ENCODE data around the gene SYT13.

DNA sequence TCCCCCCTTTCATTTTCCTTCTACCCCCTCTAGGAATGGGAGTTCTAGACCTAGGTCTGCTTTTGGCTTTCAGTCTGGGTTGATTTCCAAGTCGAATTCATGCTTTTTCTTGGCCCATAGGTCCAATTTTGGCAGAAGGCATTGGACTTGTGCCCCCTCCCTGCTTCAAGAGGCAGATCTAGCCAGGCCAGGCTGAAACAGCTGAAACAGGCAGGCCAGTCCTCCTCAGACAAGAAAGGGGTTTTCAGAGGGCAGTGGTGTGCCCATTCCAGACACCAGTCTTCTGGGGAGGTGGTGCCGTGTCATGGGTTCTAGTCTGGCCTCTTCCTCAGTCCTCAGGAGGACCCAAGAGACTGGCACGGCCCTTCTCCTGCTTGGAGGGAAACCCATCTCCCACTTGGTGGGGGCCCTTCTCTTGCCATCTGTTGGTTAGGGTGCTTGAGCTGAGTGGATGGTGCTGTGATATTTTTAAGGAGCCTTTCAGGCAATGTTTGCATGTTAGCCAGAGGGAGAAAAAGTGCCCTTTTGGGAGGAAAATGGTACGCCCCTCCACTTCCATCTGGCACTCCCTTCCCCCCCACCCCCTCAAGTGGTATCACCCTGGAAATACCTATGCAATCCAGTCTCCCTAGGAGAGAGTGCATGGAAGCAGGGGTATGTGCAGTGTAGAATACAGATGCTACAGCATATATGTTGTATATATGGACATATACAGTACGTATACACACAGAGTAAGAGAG is 53.6 kb downstream of the SYT13 start:
- TF ChIP-seq, protein P1, sequence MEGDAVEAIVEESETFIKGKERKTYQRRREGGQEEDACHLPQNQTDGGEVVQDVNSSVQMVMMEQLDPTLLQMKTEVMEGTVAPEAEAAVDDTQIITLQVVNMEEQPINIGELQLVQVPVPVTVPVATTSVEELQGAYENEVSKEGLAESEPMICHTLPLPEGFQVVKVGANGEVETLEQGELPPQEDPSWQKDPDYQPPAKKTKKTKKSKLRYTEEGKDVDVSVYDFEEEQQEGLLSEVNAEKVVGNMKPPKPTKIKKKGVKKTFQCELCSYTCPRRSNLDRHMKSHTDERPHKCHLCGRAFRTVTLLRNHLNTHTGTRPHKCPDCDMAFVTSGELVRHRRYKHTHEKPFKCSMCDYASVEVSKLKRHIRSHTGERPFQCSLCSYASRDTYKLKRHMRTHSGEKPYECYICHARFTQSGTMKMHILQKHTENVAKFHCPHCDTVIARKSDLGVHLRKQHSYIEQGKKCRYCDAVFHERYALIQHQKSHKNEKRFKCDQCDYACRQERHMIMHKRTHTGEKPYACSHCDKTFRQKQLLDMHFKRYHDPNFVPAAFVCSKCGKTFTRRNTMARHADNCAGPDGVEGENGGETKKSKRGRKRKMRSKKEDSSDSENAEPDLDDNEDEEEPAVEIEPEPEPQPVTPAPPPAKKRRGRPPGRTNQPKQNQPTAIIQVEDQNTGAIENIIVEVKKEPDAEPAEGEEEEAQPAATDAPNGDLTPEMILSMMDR (IDR thresholded peaks at IDR 0.05): no peak
- TF ChIP-seq POLR2AphosphoS5 (IDR thresholded peaks at IDR 0.05): no peak
- TF ChIP-seq POLR2A (IDR thresholded peaks at IDR 0.05; ENCODE audit: low read depth): no peak

Measured in esophagus muscularis mucosa (tissue), 3 donors.